CD4-positive, CD25-positive, alpha-beta regulatory T cell (primary cell): ENCODE results near the gene RTN4IP1. TPM values are rescaled to one million over a fixed set of nuclear protein-coding genes. Genes with fewer than 3 reads are reported as not detected.

Experiments used
- ATAC-seq, 2 donors: fragments of 150-1000 bp; cut with Tn5 transposase; one replicate each; pipeline ENCODE4 v1.10.0; 2021; ENCODE audit warnings: low read depth in 2 of 2, moderate number of reproducible peaks in 2 of 2, moderate library complexity in 1 of 2
- DNase-seq, 3 donors: peaks; one replicate each; pipeline versions ENCODE4 v3.0.0 to v3.0.0-alpha.2; 2012 to 2022; ENCODE audit warnings: mixed read lengths in 1 of 3
- H3K27ac ChIP-seq: one replicate; pipeline ENCODE4 v1.7.0; 2013; ENCODE audit warnings: mild to moderate bottlenecking, low read length; ENCODE audit not compliant: insufficient read depth, poor library complexity, severe bottlenecking
- H3K27me3 ChIP-seq: one replicate; pipeline ENCODE4 v1.7.0; 2013; ENCODE audit warnings: low read length; ENCODE audit not compliant: control insufficient read depth, insufficient read depth
- H3K36me3 ChIP-seq: one replicate; pipeline ENCODE4 v1.7.0; 2013; ENCODE audit warnings: mild to moderate bottlenecking, low read length, moderate library complexity; ENCODE audit not compliant: control insufficient read depth, insufficient read depth
- H3K4me1 ChIP-seq: 2 replicates; pipeline ENCODE4 v1.7.0; 2013; ENCODE audit warnings: mild to moderate bottlenecking, low read length; ENCODE audit not compliant: insufficient read depth, control insufficient read depth, poor library complexity, severe bottlenecking
- H3K4me3 ChIP-seq: one replicate; pipeline ENCODE4 v1.7.0; 2013; ENCODE audit warnings: low read depth, mild to moderate bottlenecking, low read length, moderate library complexity
- H3K9me3 ChIP-seq, 2 experiments: 1 replicate in 1 of 2; 2 replicates in 1 of 2; pipeline ENCODE4 v1.7.0; 2013; ENCODE audit warnings: low read length in 2 of 2, mild to moderate bottlenecking in 1 of 2, moderate library complexity in 1 of 2; ENCODE audit not compliant: control insufficient read depth in 2 of 2
- H3K27ac Mint-ChIP-seq, 3 donors: one replicate each; pipeline ENCODE4 v1.8.0; 2020 to 2022; ENCODE audit warnings: mild to moderate bottlenecking in 3 of 3, mixed read lengths in 3 of 3, moderate library complexity in 2 of 3
- H3K27me3 Mint-ChIP-seq: one replicate; pipeline ENCODE4 v1.8.0; 2022; ENCODE audit warnings: mild to moderate bottlenecking, mixed read lengths
- H3K36me3 Mint-ChIP-seq: one replicate; pipeline ENCODE4 v1.8.0; 2020; ENCODE audit warnings: mixed read lengths
- H3K4me1 Mint-ChIP-seq, 4 donors: one replicate each; pipeline ENCODE4 v1.8.0; 2020 to 2022; ENCODE audit warnings: mixed read lengths in 4 of 4, mild to moderate bottlenecking in 1 of 4
- H3K4me3 Mint-ChIP-seq, 4 donors: one replicate each; pipeline ENCODE4 v1.8.0; 2020 to 2022; ENCODE audit warnings: mild to moderate bottlenecking in 4 of 4, mixed read lengths in 4 of 4, moderate library complexity in 3 of 4
- H3K9me3 Mint-ChIP-seq, 7 donors: one replicate each; pipeline ENCODE4 v1.8.0; 2020 to 2022; ENCODE audit warnings: mixed read lengths in 7 of 7, mild to moderate bottlenecking in 3 of 7, moderate library complexity in 2 of 7
- polyA plus RNA-seq, 4 donors: library from polyadenylated mRNA; unstranded; fragments of 300-500 nt; fragmentation: Illumina TruSeq; gene quantifications; one replicate each; pipeline ENCODE4 v1.2.3, GENCODE V29; 2021
- total RNA-seq: library from RNA; stranded (reverse); gene quantifications from one replicate; pipeline ENCODE4 v1.2.3, GENCODE V29; 2022

Gene RTN4IP1
- total and polyA plus RNA-seq, 5 donors from 2014 or later: 5.9 to 13.8 (median 10.6) TPM

GRCh38 chr6:106662458-106662857 lies 33.2 kb upstream of the RTN4IP1 start:
- Mint-ChIP-seq H3K36me3 (peaks cover 66% of the 10 kb centered on the region), H3K9me3 (peaks cover 2 to 11% (median 6%) of the 10 kb centered on the region in 7 donors), H3K4me1 (peaks cover 2 to 13% (median 9%) of the 10 kb centered on the region in 4 donors), H3K27me3 (no peaks in the 10 kb centered on the region), H3K27ac (no peak overlapping the region), H3K4me3 (no peak overlapping the region)
- no peaks in the 10 kb centered on the region for H3K4me1 ChIP-seq
- H3K27ac ChIP-seq: no peak overlapping the region
- H3K9me3 ChIP-seq: peaks cover 3 to 11% of the 10 kb centered on the region in 2 experiments
- ATAC-seq (no peak), DNase-seq (no peak)
- H3K36me3 ChIP-seq: peaks cover 46% of the 10 kb centered on the region
- H3K4me3 ChIP-seq: no peak overlapping the region
- no peaks in the 10 kb centered on the region for H3K27me3 ChIP-seq

DNA sequence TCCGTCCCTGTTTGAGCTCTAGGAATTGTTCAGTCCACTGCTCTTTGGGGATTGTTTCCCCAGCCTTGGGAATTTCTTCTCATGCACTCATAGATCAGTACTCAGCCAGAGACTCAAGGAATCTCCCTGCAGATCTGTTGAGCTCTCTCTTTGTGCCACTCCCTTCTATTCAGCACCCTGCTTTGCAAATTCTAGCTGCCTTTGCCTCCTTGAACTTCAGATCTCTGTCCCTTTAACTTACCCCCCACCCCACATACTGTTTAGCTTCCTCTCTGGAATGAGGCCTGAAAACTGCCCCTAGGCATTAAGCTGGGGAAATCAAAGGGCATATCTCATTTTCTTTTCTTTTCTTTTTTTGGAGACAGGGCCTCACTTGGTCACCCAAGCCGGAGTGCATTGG lies 30.6 kb upstream of the RTN4IP1 start:
- Histone ChIP-seq H3K27me3 (no peaks in the 10 kb centered on the region), H3K9me3 (peaks cover 3 to 11% of the 10 kb centered on the region in 2 experiments), H3K4me3 (no peak overlapping the region), H3K4me1 (no peaks in the 10 kb centered on the region), H3K36me3 (peaks cover 46% of the 10 kb centered on the region), H3K27ac (no peak overlapping the region)
- Mint-ChIP-seq H3K4me3 (peak overlapping the region in 1 of 4 donors; percentile 79), H3K4me1 (peaks cover 2 to 7% (median 6%) of the 10 kb centered on the region in 4 donors), H3K9me3 (peaks cover 2 to 15% (median 6%) of the 10 kb centered on the region in 7 donors), H3K27ac (peak overlapping the region in 1 of 3 donors; percentile 60), H3K36me3 (peaks cover 71% of the 10 kb centered on the region), H3K27me3 (no peaks in the 10 kb centered on the region)
- DNase-seq (no peak), ATAC-seq (no peak)

GRCh38 chr6:106658469-106658868 lies 29.2 kb upstream of the RTN4IP1 start:
- Mint-ChIP-seq H3K36me3 (peaks cover 65% of the 10 kb centered on the region), H3K4me1 (peaks cover 0 to 6% (median 0%) of the 10 kb centered on the region in 4 donors), H3K9me3 (peaks cover 0 to 15% (median 6%) of the 10 kb centered on the region in 7 donors), H3K27me3 (no peaks in the 10 kb centered on the region), H3K27ac (no peak overlapping the region), H3K4me3 (no peak overlapping the region)
- Histone ChIP-seq H3K9me3 (peaks cover 3 to 11% of the 10 kb centered on the region in 2 experiments), H3K4me1 (no peaks in the 10 kb centered on the region), H3K36me3 (peaks cover 51% of the 10 kb centered on the region), H3K27ac (no peak overlapping the region), H3K27me3 (no peaks in the 10 kb centered on the region), H3K4me3 (no peak overlapping the region)
- no peak for DNase-seq
- no peak for ATAC-seq

- H3K27me3 Mint-ChIP-seq: no peaks in the 10 kb centered on the region
- H3K9me3 Mint-ChIP-seq: no peaks in the 10 kb centered on the region
- H3K27me3 ChIP-seq: no peaks in the 10 kb centered on the region
- H3K4me3 Mint-ChIP-seq: no peak overlapping the region
- H3K4me3 ChIP-seq: no peak overlapping the region
- H3K4me1 Mint-ChIP-seq: peaks cover 0 to 6% (median 0%) of the 10 kb centered on the region in 4 donors
- no peak for DNase-seq
- peaks cover 54% of the 10 kb centered on the region for H3K36me3 ChIP-seq
- no peak for ATAC-seq
- H3K9me3 ChIP-seq: no peaks in the 10 kb centered on the region
- H3K4me1 ChIP-seq: no peaks in the 10 kb centered on the region
- H3K27ac Mint-ChIP-seq: peak overlapping the region in 1 of 3 donors; percentile 23
- no peak overlapping the region for H3K27ac ChIP-seq
- peaks cover 39% of the 10 kb centered on the region for H3K36me3 Mint-ChIP-seq
Observed at GRCh38 chr6:106648651-106649308, 19.5 kb upstream of the RTN4IP1 start.

DNA sequence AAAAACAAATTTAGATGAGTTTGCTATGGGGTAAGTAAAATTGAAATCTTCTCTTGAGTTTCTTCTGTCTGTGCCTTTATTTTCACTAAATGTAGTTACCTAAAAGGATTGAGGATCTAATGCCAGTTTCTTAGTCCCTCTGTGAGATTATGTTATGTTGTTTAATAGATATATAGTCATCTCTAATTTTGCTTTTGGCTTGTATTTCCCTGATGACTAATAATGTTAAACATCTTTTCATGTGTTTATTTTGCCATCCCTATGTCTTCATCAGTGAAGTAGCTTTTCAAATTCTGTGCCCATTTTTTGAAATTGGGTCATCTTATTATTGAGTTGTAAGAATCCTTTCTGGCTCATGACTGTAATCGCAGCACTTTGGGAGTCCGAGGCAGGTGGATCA lies 13.8 kb upstream of the RTN4IP1 start:
- H3K27ac Mint-ChIP-seq: no peak overlapping the region

DNA sequence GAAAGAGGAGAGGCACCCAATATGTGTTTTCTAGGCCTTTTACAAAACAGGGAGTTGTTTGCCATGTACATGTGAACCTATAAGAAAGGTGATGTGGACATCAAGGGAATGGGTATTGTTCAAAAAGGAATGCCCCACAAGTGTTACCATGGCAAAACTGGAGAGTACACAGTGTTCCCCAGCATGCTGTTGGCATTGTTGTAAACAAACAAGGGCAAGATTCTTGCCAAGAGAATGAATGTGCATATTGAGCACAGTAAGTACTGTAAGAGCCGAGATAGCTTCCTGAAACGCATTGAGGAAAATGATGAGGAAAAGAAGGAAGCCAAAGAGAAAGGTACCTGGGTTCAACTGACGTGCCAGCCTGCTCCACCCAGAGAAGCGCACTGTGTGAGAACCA lies 13.2 kb upstream of the RTN4IP1 start:
- Mint-ChIP-seq H3K36me3 (peaks cover 32% of the 10 kb centered on the region), H3K9me3 (peaks cover 0 to 2% (median 0%) of the 10 kb centered on the region in 7 donors), H3K27ac (no peak overlapping the region), H3K27me3 (no peaks in the 10 kb centered on the region), H3K4me3 (no peak overlapping the region), H3K4me1 (peaks cover 16 to 23% (median 19%) of the 10 kb centered on the region in 4 donors)
- H3K27me3 ChIP-seq: no peaks in the 10 kb centered on the region
- no peak for ATAC-seq
- no peak overlapping the region for H3K27ac ChIP-seq
- H3K4me3 ChIP-seq: no peak overlapping the region
- H3K36me3 ChIP-seq: peaks cover 41% of the 10 kb centered on the region
- H3K9me3 ChIP-seq: no peaks in the 10 kb centered on the region
- H3K4me1 ChIP-seq: peaks cover under 1% of the 10 kb centered on the region
- no peak for DNase-seq

More for the DNA sequence above, 13.8 kb upstream of the RTN4IP1 start:
- Histone ChIP-seq H3K27ac (no peak overlapping the region), H3K36me3 (peaks cover 41% of the 10 kb centered on the region), H3K4me1 (no peaks in the 10 kb centered on the region), H3K4me3 (no peak overlapping the region), H3K9me3 (no peaks in the 10 kb centered on the region), H3K27me3 (no peaks in the 10 kb centered on the region)
- H3K4me1 Mint-ChIP-seq: peaks cover 12 to 19% (median 16%) of the 10 kb centered on the region in 4 donors
- H3K27me3 Mint-ChIP-seq: no peaks in the 10 kb centered on the region
- DNase-seq: no peak
- peaks cover 0 to 2% (median 0%) of the 10 kb centered on the region in 7 donors for H3K9me3 Mint-ChIP-seq
- no peak for ATAC-seq
- no peak overlapping the region for H3K4me3 Mint-ChIP-seq
- H3K36me3 Mint-ChIP-seq: peaks cover 32% of the 10 kb centered on the region

DNA sequence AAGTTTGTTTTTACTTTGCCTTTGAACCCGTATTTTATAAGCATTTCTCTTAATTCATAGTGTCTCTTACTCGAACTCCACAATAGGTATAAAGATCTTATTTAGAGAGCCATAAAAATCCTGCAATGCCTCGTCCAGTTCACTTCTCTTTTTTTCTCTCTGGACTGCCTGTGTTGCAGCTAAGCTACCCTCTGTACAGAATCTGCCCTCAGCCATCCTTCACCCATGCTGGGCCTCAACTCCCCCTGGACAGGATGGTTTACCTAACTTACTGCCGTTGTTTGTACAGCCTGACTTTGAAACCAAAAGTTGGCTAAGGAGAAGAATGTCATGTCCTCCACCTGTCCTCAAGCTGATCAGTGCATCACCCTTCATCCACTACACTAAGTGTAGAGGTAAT lies 10.5 kb upstream of the RTN4IP1 start:
- no peaks in the 10 kb centered on the region for H3K9me3 ChIP-seq
- H3K4me3 Mint-ChIP-seq: peak overlapping the region in 1 of 4 donors; percentile 46
- H3K9me3 Mint-ChIP-seq: peaks cover 0 to 2% (median 0%) of the 10 kb centered on the region in 7 donors
- H3K4me1 ChIP-seq: peaks cover 3% of the 10 kb centered on the region
- H3K27ac ChIP-seq: no peak overlapping the region
- ATAC-seq (no peak), DNase-seq (no peak)
- H3K36me3 Mint-ChIP-seq: peaks cover 34% of the 10 kb centered on the region
- no peak overlapping the region for H3K4me3 ChIP-seq
- peaks cover 35% of the 10 kb centered on the region for H3K36me3 ChIP-seq
- peaks cover 26 to 37% (median 28%) of the 10 kb centered on the region in 4 donors for H3K4me1 Mint-ChIP-seq
- H3K27me3 ChIP-seq: no peaks in the 10 kb centered on the region
- H3K27me3 Mint-ChIP-seq: no peaks in the 10 kb centered on the region
- no peak overlapping the region for H3K27ac Mint-ChIP-seq
